OCI-LY3 (cell line): ENCODE measurements around the gene EML3.

Experiments used
- H2AFZ ChIP-seq: fragments of 200-600, 300-600 bp; shearing (Covaris generic); 2 replicates; pipeline ENCODE4 v1.6.0; 2014; ENCODE audit warnings: antibody characterized with exemption, low read depth, low read length
- H3K27ac ChIP-seq: fragments of 200-600, 300-600 bp; sonication (generic); 2 replicates; pipeline ENCODE4 v1.5.1; 2014; ENCODE audit warnings: mild to moderate bottlenecking, low read length, moderate library complexity, mixed read lengths
- H3K27me3 ChIP-seq: fragments of 200-600, 300-600 bp; sonication (generic); 2 replicates; pipeline ENCODE4 v1.6.1; 2014; ENCODE audit warnings: low read depth, low read length, mixed read lengths
- H3K36me3 ChIP-seq: fragments of 200-600, 300-600 bp; sonication (generic); replicated peaks from 2 replicates; pipeline ENCODE3; 2014; ENCODE audit warnings: low read depth, low read length, mixed read lengths
- H3K4me1 ChIP-seq: fragments of 300-600, 200-600 bp; sonication (generic); 2 replicates; pipeline ENCODE4 v1.6.1; 2014; ENCODE audit warnings: low read length, mixed read lengths
- H3K4me2 ChIP-seq: fragments of 200-600, 300-600 bp; sonication (generic); 2 replicates; pipeline ENCODE4 v1.6.1; 2014; ENCODE audit warnings: low read length, mixed read lengths
- H3K4me3 ChIP-seq: fragments of 300-600, 200-600 bp; sonication (generic); 2 replicates; pipeline ENCODE4 v1.5.1; 2014; ENCODE audit warnings: antibody characterized with exemption, mild to moderate bottlenecking, low read length, moderate library complexity
- H3K79me2 ChIP-seq: fragments of 300-600, 200-600 bp; shearing (Covaris generic); 2 replicates; pipeline ENCODE4 v1.6.1; 2014; ENCODE audit warnings: mild to moderate bottlenecking, low read length, mixed read lengths
- H3K9ac ChIP-seq: fragments of 300-600, 200-600 bp; shearing (Covaris generic); 2 replicates; pipeline ENCODE4 v1.6.0; 2014; ENCODE audit warnings: mild to moderate bottlenecking, low read length, moderate library complexity
- H3K9me3 ChIP-seq: fragments of 200-600, 300-600 bp; shearing (Covaris generic); 2 replicates; pipeline ENCODE4 v1.6.1; 2014; ENCODE audit warnings: low read length, mixed read lengths; ENCODE audit not compliant: insufficient read depth
- H4K20me1 ChIP-seq: fragments of 200-600, 300-600 bp; sonication (generic); 2 replicates; pipeline ENCODE4 v1.6.1; 2016; ENCODE audit warnings: low read length, mixed read lengths; ENCODE audit not compliant: insufficient read depth
- EZH2phosphoT487 ChIP-seq: fragments of 200-600 bp; shearing (Covaris generic); IDR thresholded peaks from 2 replicates; pipeline ENCODE4 v1.6.1; 2018; ENCODE audit warnings: antibody characterized with exemption, mixed run types, low read depth
- TF ChIP-seq, protein P1 (sequence below): fragments of 200-600, 300-600 bp; sonication (generic); IDR thresholded peaks from 2 replicates; pipeline ENCODE4 v1.5.1; 2014; ENCODE audit warnings: antibody characterized with exemption, low read length, low read depth

Gene EML3

DNA sequence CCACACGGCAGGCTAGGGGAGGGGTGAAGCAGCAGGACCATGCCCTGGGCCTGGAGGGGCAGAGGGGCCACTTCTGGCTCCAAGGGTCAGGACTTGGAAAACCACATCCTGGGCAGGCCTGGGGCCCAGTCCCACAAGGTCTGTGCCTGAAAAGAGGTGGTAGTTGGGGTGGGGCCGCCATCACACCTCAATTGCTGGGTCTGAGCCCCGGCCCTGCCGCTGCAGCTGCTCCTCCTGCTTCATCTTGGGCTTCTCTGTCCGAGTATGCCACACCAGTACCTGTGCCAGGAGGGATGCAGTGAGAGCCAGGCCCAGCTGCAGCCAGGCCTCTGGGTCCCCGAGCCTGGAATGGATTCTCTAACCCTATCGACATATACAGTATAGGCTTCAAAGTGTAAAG is 2.9 kb upstream of the EML3 start:
- H3K79me2 ChIP-seq = peaks cover 23% of the 10 kb centered on the region
- H3K4me2 ChIP-seq = no peak overlapping the region
- no peaks in the 10 kb centered on the region for H3K9me3 ChIP-seq
- peaks cover 13% of the 10 kb centered on the region for H3K4me1 ChIP-seq
- peaks cover 16% of the 10 kb centered on the region for H3K36me3 ChIP-seq
- no peaks in the 10 kb centered on the region for H3K27me3 ChIP-seq
- no peak overlapping the region for H3K4me3 ChIP-seq
- H3K27ac ChIP-seq = no peak overlapping the region
- no peak overlapping the region for H2AFZ ChIP-seq
- no peaks in the 10 kb centered on the region for H4K20me1 ChIP-seq
- H3K9ac ChIP-seq = no peak overlapping the region
- no peak for TF ChIP-seq EZH2phosphoT487
- TF ChIP-seq, protein P1, sequence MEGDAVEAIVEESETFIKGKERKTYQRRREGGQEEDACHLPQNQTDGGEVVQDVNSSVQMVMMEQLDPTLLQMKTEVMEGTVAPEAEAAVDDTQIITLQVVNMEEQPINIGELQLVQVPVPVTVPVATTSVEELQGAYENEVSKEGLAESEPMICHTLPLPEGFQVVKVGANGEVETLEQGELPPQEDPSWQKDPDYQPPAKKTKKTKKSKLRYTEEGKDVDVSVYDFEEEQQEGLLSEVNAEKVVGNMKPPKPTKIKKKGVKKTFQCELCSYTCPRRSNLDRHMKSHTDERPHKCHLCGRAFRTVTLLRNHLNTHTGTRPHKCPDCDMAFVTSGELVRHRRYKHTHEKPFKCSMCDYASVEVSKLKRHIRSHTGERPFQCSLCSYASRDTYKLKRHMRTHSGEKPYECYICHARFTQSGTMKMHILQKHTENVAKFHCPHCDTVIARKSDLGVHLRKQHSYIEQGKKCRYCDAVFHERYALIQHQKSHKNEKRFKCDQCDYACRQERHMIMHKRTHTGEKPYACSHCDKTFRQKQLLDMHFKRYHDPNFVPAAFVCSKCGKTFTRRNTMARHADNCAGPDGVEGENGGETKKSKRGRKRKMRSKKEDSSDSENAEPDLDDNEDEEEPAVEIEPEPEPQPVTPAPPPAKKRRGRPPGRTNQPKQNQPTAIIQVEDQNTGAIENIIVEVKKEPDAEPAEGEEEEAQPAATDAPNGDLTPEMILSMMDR = no peak

GRCh38 chr11:62614275-62614674 is 1.7 kb upstream of the EML3 start:
- Histone ChIP-seq H2AFZ (no peak overlapping the region), H3K27ac (no peak overlapping the region), H3K79me2 (peaks cover 16% of the 10 kb centered on the region), H3K9me3 (no peaks in the 10 kb centered on the region), H3K27me3 (no peaks in the 10 kb centered on the region), H3K9ac (no peak overlapping the region), H3K4me1 (peaks cover 9% of the 10 kb centered on the region), H3K4me2 (no peak overlapping the region), H3K4me3 (no peak overlapping the region), H3K36me3 (peaks cover 18% of the 10 kb centered on the region), H4K20me1 (no peaks in the 10 kb centered on the region)
- TF ChIP-seq, protein P1 = no peak
- no peak for TF ChIP-seq EZH2phosphoT487

GRCh38 chr11:62613291-62613778 is 760 bp upstream of the EML3 start:
- Histone ChIP-seq H3K79me2 (peaks cover 16% of the 10 kb centered on the region), H3K27ac (peak overlapping the region; percentile 72; the same call in 1 of the 2 replicates), H3K4me2 (peak overlapping the region; percentile 96; the same call in 1 of the 2 replicates), H4K20me1 (no peaks in the 10 kb centered on the region), H2AFZ (no peak overlapping the region), H3K4me1 (peaks cover 9% of the 10 kb centered on the region), H3K27me3 (no peaks in the 10 kb centered on the region), H3K9ac (no peak overlapping the region), H3K36me3 (peaks cover 15% of the 10 kb centered on the region), H3K9me3 (no peaks in the 10 kb centered on the region), H3K4me3 (peak overlapping the region; percentile 91; the same call in 1 of the 2 replicates)
- TF ChIP-seq EZH2phosphoT487 = no peak
- TF ChIP-seq, protein P1 = no peak

- Histone ChIP-seq H3K9ac (peak overlapping the region; percentile 96), H3K79me2 (peaks cover 16% of the 10 kb centered on the region), H3K4me1 (peaks cover 9% of the 10 kb centered on the region), H3K4me3 (peak overlapping the region; percentile 91), H4K20me1 (no peaks in the 10 kb centered on the region), H3K36me3 (peaks cover 15% of the 10 kb centered on the region), H3K27me3 (no peaks in the 10 kb centered on the region), H3K9me3 (no peaks in the 10 kb centered on the region), H3K4me2 (peak overlapping the region; percentile 96), H3K27ac (peak overlapping the region; percentile 72), H2AFZ (peak overlapping the region; percentile 31)
- TF ChIP-seq, protein P1 = no peak
- TF ChIP-seq EZH2phosphoT487 = no peak
Observed at GRCh38 chr11:62611705-62612365, 740 bp downstream of the EML3 start.
